A549 (cell line): ENCODE measurements around the gene GALNT4.

ENCODE experiments used
- NR3C1 ChIP-seq: fragments of >200 bp; sonication (Bioruptor Twin); formaldehyde crosslinking; IDR thresholded peaks from 3 replicates; pipeline ENCODE4 v1.6.1; 2017
- POLR2A ChIP-seq: IDR thresholded peaks from 2 replicates; pipeline ENCODE4 v1.6.1; 2012; ENCODE audit warnings: mild to moderate bottlenecking, low read length
- TF ChIP-seq, protein P1 (sequence below): fragments of >200 bp; sonication (Bioruptor Twin); formaldehyde crosslinking; IDR thresholded peaks from 3 replicates; pipeline ENCODE4 v1.5.1; 2016
- TF ChIP-seq, protein P2 (sequence below): fragments of >200 bp; sonication (Bioruptor Twin); formaldehyde crosslinking; IDR thresholded peaks from 3 replicates; pipeline ENCODE4 v1.6.1; 2016

- no peak for TF ChIP-seq NR3C1
- no peak for TF ChIP-seq POLR2A
- TF ChIP-seq, protein P1, sequence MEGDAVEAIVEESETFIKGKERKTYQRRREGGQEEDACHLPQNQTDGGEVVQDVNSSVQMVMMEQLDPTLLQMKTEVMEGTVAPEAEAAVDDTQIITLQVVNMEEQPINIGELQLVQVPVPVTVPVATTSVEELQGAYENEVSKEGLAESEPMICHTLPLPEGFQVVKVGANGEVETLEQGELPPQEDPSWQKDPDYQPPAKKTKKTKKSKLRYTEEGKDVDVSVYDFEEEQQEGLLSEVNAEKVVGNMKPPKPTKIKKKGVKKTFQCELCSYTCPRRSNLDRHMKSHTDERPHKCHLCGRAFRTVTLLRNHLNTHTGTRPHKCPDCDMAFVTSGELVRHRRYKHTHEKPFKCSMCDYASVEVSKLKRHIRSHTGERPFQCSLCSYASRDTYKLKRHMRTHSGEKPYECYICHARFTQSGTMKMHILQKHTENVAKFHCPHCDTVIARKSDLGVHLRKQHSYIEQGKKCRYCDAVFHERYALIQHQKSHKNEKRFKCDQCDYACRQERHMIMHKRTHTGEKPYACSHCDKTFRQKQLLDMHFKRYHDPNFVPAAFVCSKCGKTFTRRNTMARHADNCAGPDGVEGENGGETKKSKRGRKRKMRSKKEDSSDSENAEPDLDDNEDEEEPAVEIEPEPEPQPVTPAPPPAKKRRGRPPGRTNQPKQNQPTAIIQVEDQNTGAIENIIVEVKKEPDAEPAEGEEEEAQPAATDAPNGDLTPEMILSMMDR, result no peak
- TF ChIP-seq, protein P2, sequence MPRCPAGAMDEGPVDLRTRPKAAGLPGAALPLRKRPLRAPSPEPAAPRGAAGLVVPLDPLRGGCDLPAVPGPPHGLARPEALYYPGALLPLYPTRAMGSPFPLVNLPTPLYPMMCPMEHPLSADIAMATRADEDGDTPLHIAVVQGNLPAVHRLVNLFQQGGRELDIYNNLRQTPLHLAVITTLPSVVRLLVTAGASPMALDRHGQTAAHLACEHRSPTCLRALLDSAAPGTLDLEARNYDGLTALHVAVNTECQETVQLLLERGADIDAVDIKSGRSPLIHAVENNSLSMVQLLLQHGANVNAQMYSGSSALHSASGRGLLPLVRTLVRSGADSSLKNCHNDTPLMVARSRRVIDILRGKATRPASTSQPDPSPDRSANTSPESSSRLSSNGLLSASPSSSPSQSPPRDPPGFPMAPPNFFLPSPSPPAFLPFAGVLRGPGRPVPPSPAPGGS, result no peak
Observed at GRCh38 chr12:89542236-89542635, 17.6 kb upstream of the GALNT4 start.
